ENCODE data around the gene C16orf86. TPM values are rescaled to one million over a fixed set of nuclear protein-coding genes. Genes with fewer than 3 reads are reported as not detected.
"Not testable (repeated sequence)": the region's sequence is repeated elsewhere in the genome, so short reads cannot be mapped to it uniquely, and the experiment has no call there.

The C16orf86 gene
- total RNA-seq, 3 donors from 2014 or later (not counting 1 experiment from before 2014, with no cell fraction given) = 3.5 to 4.4 (median 3.6) TPM

- no peak for TF ChIP-seq CTCF (IDR thresholded peaks at IDR 0.05)
- Histone ChIP-seq H3K36me3 (ENCODE audit: control insufficient read depth, insufficient read depth, low read length) (peaks cover 19% of the 10 kb centered on the region), H3K9me3 (ENCODE audit: control insufficient read depth, insufficient read depth, low read length) (no peaks in the 10 kb centered on the region), H3K27me3 (ENCODE audit: control insufficient read depth, insufficient read depth, low read length) (no peaks in the 10 kb centered on the region), H3K4me3 (ENCODE audit: low read length) (no peak overlapping the region), H3K27ac (ENCODE audit: low read length) (no peak overlapping the region), H3K4me1 (ENCODE audit: control insufficient read depth, insufficient read depth, low read length) (peaks cover 3% of the 10 kb centered on the region)
- DNase-seq (no peak), ATAC-seq (no peak)
- Mint-ChIP-seq H3K9me3 (no peaks in the 10 kb centered on the region), H3K4me3 (no peak overlapping the region), H3K27ac (no peak overlapping the region), H3K27me3 (ENCODE audit: low read depth in 2 of 2) (no peaks in the 10 kb centered on the region), H3K4me1 (no peaks in the 10 kb centered on the region), H3K36me3 (peaks cover 6% of the 10 kb centered on the region)
- intact Hi-C loops (cut with micrococcal nuclease) = no loop called here
- WGBS (ENCODE audit: insufficient coverage) = 100% methylated on average over 1 of the region's 4 CpGs
Observed at GRCh38 chr16:67683767-67684166, 17.2 kb downstream of the C16orf86 start.

- no peak for DNase-seq
- no peaks in the 10 kb centered on the region for H3K9me3 Mint-ChIP-seq
- H3K4me3 Mint-ChIP-seq = no peak overlapping the region
- peaks cover 3% of the 10 kb centered on the region for H3K4me1 ChIP-seq (ENCODE audit: control insufficient read depth, insufficient read depth, low read length)
- no peaks in the 10 kb centered on the region for H3K4me1 Mint-ChIP-seq
- no peak for ATAC-seq
- WGBS (ENCODE audit: insufficient coverage) = 85% methylated on average over 15 of the region's 17 CpGs
- peaks cover 17% of the 10 kb centered on the region for H3K36me3 ChIP-seq (ENCODE audit: control insufficient read depth, insufficient read depth, low read length)
- H3K9me3 ChIP-seq (ENCODE audit: control insufficient read depth, insufficient read depth, low read length) = no peaks in the 10 kb centered on the region
- no peaks in the 10 kb centered on the region for H3K27me3 ChIP-seq (ENCODE audit: control insufficient read depth, insufficient read depth, low read length)
- no peak for TF ChIP-seq CTCF (IDR thresholded peaks at IDR 0.05)
- no peak overlapping the region for H3K4me3 ChIP-seq (ENCODE audit: low read length)
- no peaks in the 10 kb centered on the region for H3K27me3 Mint-ChIP-seq (ENCODE audit: low read depth in 2 of 2)
- H3K36me3 Mint-ChIP-seq = peaks cover 6% of the 10 kb centered on the region
- no peak overlapping the region for H3K27ac Mint-ChIP-seq
- no peak overlapping the region for H3K27ac ChIP-seq (ENCODE audit: low read length)
- intact Hi-C loops (cut with micrococcal nuclease) = no loop called here
Observed at GRCh38 chr16:67685388-67686112, 18.9 kb downstream of the C16orf86 start.

- H3K36me3 ChIP-seq (ENCODE audit: control insufficient read depth, insufficient read depth, low read length); H3K9me3 Mint-ChIP-seq; H3K4me3 ChIP-seq (ENCODE audit: low read length); H3K27ac ChIP-seq (ENCODE audit: low read length); H3K4me1 Mint-ChIP-seq; H3K9me3 ChIP-seq (ENCODE audit: control insufficient read depth, insufficient read depth, low read length); H3K36me3 Mint-ChIP-seq; H3K27ac Mint-ChIP-seq; H3K4me1 ChIP-seq (ENCODE audit: control insufficient read depth, insufficient read depth, low read length); ATAC-seq; H3K4me3 Mint-ChIP-seq; DNase-seq; intact Hi-C loops (cut with micrococcal nuclease); H3K27me3 ChIP-seq (ENCODE audit: control insufficient read depth, insufficient read depth, low read length); H3K27me3 Mint-ChIP-seq (ENCODE audit: low read depth in 2 of 2): not testable (repeated sequence)
- WGBS (ENCODE audit: insufficient coverage) = 98% methylated on average over 7 of the region's 8 CpGs
Observed at GRCh38 chr16:67693517-67694285, 27.1 kb downstream of the C16orf86 start.

GRCh38 chr16:67694611-67695010 is 28.0 kb downstream of the C16orf86 start:
- H3K4me1 Mint-ChIP-seq = peaks cover 0 to 4% of the 10 kb centered on the region in 2 donors
- TF ChIP-seq CTCF (IDR thresholded peaks at IDR 0.05) = no peak
- peaks cover 0 to 3% of the 10 kb centered on the region in 2 donors for H3K9me3 Mint-ChIP-seq
- Histone ChIP-seq H3K36me3 (ENCODE audit: control insufficient read depth, insufficient read depth, low read length) (peaks cover 2% of the 10 kb centered on the region), H3K27ac (ENCODE audit: low read length) (no peak overlapping the region), H3K4me1 (ENCODE audit: control insufficient read depth, insufficient read depth, low read length) (no peaks in the 10 kb centered on the region), H3K27me3 (ENCODE audit: control insufficient read depth, insufficient read depth, low read length) (no peaks in the 10 kb centered on the region), H3K4me3 (ENCODE audit: low read length) (no peak overlapping the region), H3K9me3 (ENCODE audit: control insufficient read depth, insufficient read depth, low read length) (peaks cover 6% of the 10 kb centered on the region)
- H3K27me3 Mint-ChIP-seq (ENCODE audit: low read depth in 2 of 2) = no peaks in the 10 kb centered on the region
- ATAC-seq (no peak), DNase-seq (no peak)
- intact Hi-C loops (cut with micrococcal nuclease) = no loop called here
- H3K4me3 Mint-ChIP-seq = no peak overlapping the region
- no peaks in the 10 kb centered on the region for H3K36me3 Mint-ChIP-seq
- H3K27ac Mint-ChIP-seq = no peak overlapping the region
- 85% methylated on average over 2 of the region's 2 CpGs for WGBS (ENCODE audit: insufficient coverage)
